Fibroblast of lung (primary cell): Measurements from ENCODE around the gene SFTPB. TPM values are rescaled to one million over a fixed set of nuclear protein-coding genes. Genes with fewer than 3 reads are reported as not detected.
"Not testable (repeated sequence)": the region's sequence is repeated elsewhere in the genome, so short reads cannot be mapped to it uniquely, and the experiment has no call there.

Experiments used
- DNase-seq, 2 donors: peaks; one replicate each; pipeline versions ENCODE4 v3.0.0 to v3.0.0-alpha.2; 2010; ENCODE audit warnings: low read depth in 2 of 2
- H2AFZ ChIP-seq: 2 replicates; pipeline ENCODE4 v1.5.1; 2012; ENCODE audit warnings: low read length, control low read depth, inconsistent platforms
- H3K27ac ChIP-seq: 2 replicates; pipeline ENCODE4 v1.5.1; 2011; ENCODE audit warnings: low read length, control low read depth; ENCODE audit not compliant: insufficient read depth
- H3K27me3 ChIP-seq: 2 replicates; pipeline ENCODE4 v1.5.1; 2011; ENCODE audit warnings: mild to moderate bottlenecking, low read length; ENCODE audit not compliant: control insufficient read depth, insufficient read depth
- H3K36me3 ChIP-seq: 2 replicates; pipeline ENCODE4 v1.5.1; 2011; ENCODE audit warnings: low read length; ENCODE audit not compliant: control insufficient read depth, insufficient read depth
- H3K4me1 ChIP-seq: 2 replicates; pipeline ENCODE4 v1.5.1; 2011; ENCODE audit warnings: low read length; ENCODE audit not compliant: control insufficient read depth, insufficient read depth; ENCODE audit errors: extremely low read depth
- H3K4me2 ChIP-seq: 2 replicates; pipeline ENCODE4 v1.5.1; 2011; ENCODE audit warnings: low read length, control low read depth; ENCODE audit not compliant: insufficient read depth; ENCODE audit errors: extremely low read depth
- H3K4me3 ChIP-seq, 4 experiments: fragments of 200-600 bp in 1 of 4; sonication (generic) in 1 of 4; replicated peaks in 1 of 4; 2 replicates each; pipeline ENCODE4 v1.5.1; 2011 to 2016; ENCODE audit warnings: low read length in 4 of 4, low read depth in 3 of 4, mild to moderate bottlenecking in 3 of 4, control low read depth in 2 of 4, inconsistent platforms in 1 of 4, mixed read lengths in 1 of 4; ENCODE audit not compliant: insufficient read depth in 1 of 4; ENCODE audit errors: control extremely low read depth in 1 of 4
- H3K79me2 ChIP-seq: 2 replicates; pipeline ENCODE4 v1.5.1; 2012; ENCODE audit warnings: mild to moderate bottlenecking, low read length, inconsistent platforms; ENCODE audit not compliant: control insufficient read depth, insufficient read depth
- H3K9ac ChIP-seq: 2 replicates; pipeline ENCODE4 v1.5.1; 2011; ENCODE audit warnings: mild to moderate bottlenecking, low read length, control low read depth; ENCODE audit not compliant: insufficient read depth
- H3K9me3 ChIP-seq: 2 replicates; pipeline ENCODE4 v1.5.1; 2012; ENCODE audit warnings: low read depth, low read length; ENCODE audit not compliant: control insufficient read depth, insufficient read depth
- H4K20me1 ChIP-seq: 2 replicates; pipeline ENCODE4 v1.5.1; 2011; ENCODE audit warnings: low read length; ENCODE audit not compliant: control insufficient read depth, insufficient read depth; ENCODE audit errors: extremely low read depth
- CTCF ChIP-seq, 2 donors: IDR thresholded peaks in 1 of 2; conservative IDR thresholded peaks in 1 of 2; 1 replicate in 1 of 2; 2 replicates in 1 of 2; pipeline ENCODE4 v1.5.1; 2011 to 2012; ENCODE audit warnings: low read length in 2 of 2, control low read depth in 1 of 2, inconsistent platforms in 1 of 2, low read depth in 1 of 2, mild to moderate bottlenecking in 1 of 2
- EZH2 ChIP-seq: IDR thresholded peaks from 2 replicates; pipeline ENCODE4 v1.5.1; 2012; ENCODE audit warnings: low read length, control low read depth, mild to moderate bottlenecking; ENCODE audit errors: missing control alignments
- polyA plus RNA-seq, 2 donors: library from polyadenylated mRNA; depleted of rRNA in 1 of 2; stranded (reverse) in 1 of 2; unstranded in 1 of 2; fragments of >200 nt; gene quantifications; 2 replicates each; pipeline ENCODE4 v1.2.1, GENCODE V29; 2011 to 2012; ENCODE audit warnings: missing spikeins in 1 of 2
- total RNA-seq: library from RNA; depleted of rRNA; stranded (reverse); fragments of >200 nt; gene quantifications from 2 replicates; pipeline ENCODE4 v1.2.1, GENCODE V29; 2014

Gene SFTPB
- total and polyA plus RNA-seq, 2 donors (not counting 1 experiment from before 2014, with no cell fraction given): not detected

GRCh38 chr2:85673716-85674375 is 5.8 kb upstream of the SFTPB start:
- Histone ChIP-seq H3K27me3 (no peaks in the 10 kb centered on the region), H3K9ac (no peak overlapping the region), H3K27ac (no peak overlapping the region), H2AFZ (no peak overlapping the region), H3K4me1 (peaks cover 2% of the 10 kb centered on the region), H4K20me1 (no peaks in the 10 kb centered on the region), H3K9me3 (no peaks in the 10 kb centered on the region), H3K79me2 (no peaks in the 10 kb centered on the region), H3K4me2 (no peak overlapping the region), H3K4me3 (no peak overlapping the region), H3K36me3 (no peaks in the 10 kb centered on the region)
- TF ChIP-seq EZH2 (no peak), CTCF (conservative IDR thresholded peaks at IDR 0.05 in 1 of 2, IDR thresholded peaks at IDR 0.05 in 1 of 2; ENCODE audit: low read depth in 1 of 2, low read length in 2 of 2) (no peak)
- no peak for DNase-seq

GRCh38 chr2:85672456-85672855 is 4.5 kb upstream of the SFTPB start:
- Histone ChIP-seq H3K79me2 (no peaks in the 10 kb centered on the region), H4K20me1 (no peaks in the 10 kb centered on the region), H3K4me2 (no peak overlapping the region), H3K36me3 (no peaks in the 10 kb centered on the region), H3K9ac (no peak overlapping the region), H3K4me3 (no peak overlapping the region), H3K27ac (no peak overlapping the region), H2AFZ (no peak overlapping the region), H3K27me3 (no peaks in the 10 kb centered on the region), H3K4me1 (no peaks in the 10 kb centered on the region), H3K9me3 (no peaks in the 10 kb centered on the region)
- TF ChIP-seq CTCF (conservative IDR thresholded peaks at IDR 0.05 in 1 of 2, IDR thresholded peaks at IDR 0.05 in 1 of 2; ENCODE audit: low read depth in 1 of 2, low read length in 2 of 2) (no peak), EZH2 (no peak)
- no peak for DNase-seq

GRCh38 chr2:85670416-85670815 is 2.4 kb upstream of the SFTPB start:
- DNase-seq, H3K4me3 ChIP-seq, H3K79me2 ChIP-seq, H3K27ac ChIP-seq, H3K4me2 ChIP-seq, H4K20me1 ChIP-seq, H3K9ac ChIP-seq, H3K36me3 ChIP-seq, H3K4me1 ChIP-seq, H3K27me3 ChIP-seq, H3K9me3 ChIP-seq, H2AFZ ChIP-seq: not testable (repeated sequence)
